Activated T-helper 1 cell treated with Interleukin-2 at 50 U/mL for 16 hours (primary cell): ENCODE data around the gene SRP14.
A peak's percentile ranks its signal among the peaks of the same experiment; 100 is the strongest.
"Not testable (repeated sequence)": the region's sequence is repeated elsewhere in the genome, so short reads cannot be mapped to it uniquely, and the experiment has no call there.

Source experiments
- DNase-seq: peaks from one replicate; pipeline ENCODE4 v3.0.0-alpha.2; 2020; ENCODE audit warnings: low read depth

Gene SRP14

DNA sequence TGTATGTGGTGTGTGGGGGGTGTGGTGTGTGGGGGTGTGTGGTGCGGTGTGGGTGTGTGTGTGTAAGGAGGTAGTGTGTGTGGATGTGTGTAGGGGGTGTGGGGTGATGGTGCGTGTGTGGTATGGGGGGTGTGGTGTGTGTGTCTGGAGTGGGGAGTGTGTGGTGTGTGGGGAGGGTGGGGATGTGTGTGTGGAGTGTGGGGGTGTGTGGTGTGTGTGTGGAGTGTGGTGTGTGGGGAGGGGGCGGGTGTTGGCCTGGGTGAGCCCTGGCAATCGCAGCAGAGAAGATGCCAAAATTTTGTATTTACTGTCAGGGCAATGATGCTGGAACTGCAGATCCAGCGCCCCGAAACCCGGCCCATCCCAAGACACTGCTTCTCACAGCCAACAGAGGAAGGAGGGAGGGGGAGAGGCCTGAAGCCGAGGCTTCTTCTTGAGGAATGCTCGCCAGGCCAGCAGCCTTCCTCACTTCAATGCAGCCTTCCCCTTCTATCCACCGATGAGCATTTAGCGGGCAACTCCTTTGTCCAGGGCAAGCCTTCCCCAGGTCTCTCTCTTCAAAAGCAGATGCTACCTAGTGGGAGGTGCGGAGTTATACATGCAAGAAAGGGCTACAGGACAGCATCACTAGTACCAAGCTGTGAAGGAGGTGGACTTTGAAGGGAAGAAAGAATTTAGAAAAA is 11.9 kb upstream of the SRP14 start:
- no peak for DNase-seq

DNA sequence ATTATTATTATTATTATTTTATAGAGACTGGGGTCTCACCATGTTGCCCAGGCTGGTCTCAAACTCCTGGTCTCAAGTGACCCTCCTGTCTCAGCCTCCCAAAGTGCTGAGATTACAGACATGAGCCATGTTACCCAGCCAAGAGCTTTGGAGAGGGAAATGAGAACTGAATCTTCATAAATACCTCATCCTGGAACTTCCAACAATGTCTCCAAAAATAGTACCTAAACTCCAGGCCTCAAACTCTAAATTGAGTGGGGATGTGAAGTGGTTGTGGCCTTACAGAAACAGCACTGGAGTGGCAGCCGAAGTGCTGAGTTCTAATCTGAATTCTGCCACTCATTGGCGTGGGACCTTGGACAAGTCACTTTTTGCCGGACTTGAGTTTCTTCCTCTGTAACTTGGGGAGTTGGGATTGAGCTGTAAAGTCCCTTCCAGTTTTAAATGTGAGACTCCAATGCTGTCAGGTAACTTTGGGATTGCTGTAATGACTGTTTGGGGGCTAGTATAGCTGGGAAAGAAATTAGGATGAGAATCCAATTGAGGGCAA is 10.0 kb upstream of the SRP14 start:
- no peak for DNase-seq

DNA sequence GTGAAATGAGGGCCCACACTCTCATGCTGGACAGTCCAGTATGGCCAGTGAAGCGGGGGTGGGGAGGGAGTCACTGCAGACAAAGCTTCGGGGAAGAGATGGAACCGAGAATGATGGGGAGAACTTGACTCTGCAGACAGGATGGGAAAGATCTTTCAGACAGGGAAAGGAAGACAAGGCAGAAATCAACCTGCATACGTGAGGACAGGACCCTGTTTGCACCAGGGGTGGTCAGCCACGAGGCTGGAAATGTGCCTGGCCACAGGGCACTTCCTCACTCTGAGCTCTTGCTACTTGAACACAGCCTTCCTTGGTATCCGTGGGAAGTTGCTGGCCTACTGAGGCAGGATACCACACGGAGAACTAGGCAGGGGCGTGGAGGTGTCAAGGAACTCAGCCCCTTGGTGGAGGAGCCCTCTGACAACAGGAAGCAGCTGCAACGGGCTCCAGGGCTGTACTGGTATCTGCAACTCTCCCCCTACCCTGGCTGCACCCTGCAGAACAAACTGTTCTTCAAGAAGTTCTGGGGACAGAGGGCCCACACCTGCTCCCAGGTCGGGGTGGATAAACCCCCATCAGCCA is 9.3 kb upstream of the SRP14 start:
- DNase-seq, result no peak

DNA sequence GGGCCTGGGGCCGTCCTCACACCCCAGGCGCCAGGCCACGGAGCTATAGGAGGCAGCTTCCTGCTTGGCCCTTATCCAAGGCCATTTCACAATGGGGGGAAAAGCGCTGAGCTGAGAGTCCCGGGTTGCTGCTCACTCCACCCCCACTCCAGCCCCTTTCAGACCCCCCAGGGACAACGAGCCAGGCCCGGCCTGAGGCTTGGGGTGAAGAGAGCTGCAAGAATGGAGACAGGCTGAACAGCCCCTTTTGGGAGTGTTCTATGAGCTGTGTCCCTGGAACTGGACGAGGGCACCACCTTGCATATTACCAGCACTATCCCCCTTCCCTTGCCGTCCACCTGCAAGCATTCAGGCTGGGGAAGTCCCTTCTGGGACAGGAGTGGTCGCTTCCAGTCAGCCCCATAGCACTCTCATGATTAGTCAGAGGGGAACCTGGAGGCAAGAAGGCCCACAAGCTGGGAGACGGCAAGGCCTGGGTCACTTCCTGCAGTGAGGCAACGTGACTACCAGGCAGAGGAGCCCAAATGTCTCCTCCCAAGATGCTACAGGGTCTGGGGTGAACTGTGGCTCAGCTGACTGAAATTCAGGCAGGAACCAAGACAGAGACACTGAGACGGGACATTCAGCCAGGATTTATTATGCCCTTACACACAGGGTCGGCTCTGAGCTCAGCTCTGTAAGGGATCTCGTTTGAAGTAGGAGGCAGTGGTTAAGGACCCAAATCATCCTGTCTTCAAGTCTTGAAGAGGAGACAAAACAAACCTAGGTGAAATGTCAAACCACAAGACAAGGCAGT is 8.6 kb upstream of the SRP14 start:
- peak; percentile 31 for DNase-seq

- no peak for DNase-seq
Measured at GRCh38 chr15:40046721-40047414, 7.9 kb upstream of the SRP14 start.

- DNase-seq, result no peak
Measured at GRCh38 chr15:40045572-40046217, 6.7 kb upstream of the SRP14 start.

DNA sequence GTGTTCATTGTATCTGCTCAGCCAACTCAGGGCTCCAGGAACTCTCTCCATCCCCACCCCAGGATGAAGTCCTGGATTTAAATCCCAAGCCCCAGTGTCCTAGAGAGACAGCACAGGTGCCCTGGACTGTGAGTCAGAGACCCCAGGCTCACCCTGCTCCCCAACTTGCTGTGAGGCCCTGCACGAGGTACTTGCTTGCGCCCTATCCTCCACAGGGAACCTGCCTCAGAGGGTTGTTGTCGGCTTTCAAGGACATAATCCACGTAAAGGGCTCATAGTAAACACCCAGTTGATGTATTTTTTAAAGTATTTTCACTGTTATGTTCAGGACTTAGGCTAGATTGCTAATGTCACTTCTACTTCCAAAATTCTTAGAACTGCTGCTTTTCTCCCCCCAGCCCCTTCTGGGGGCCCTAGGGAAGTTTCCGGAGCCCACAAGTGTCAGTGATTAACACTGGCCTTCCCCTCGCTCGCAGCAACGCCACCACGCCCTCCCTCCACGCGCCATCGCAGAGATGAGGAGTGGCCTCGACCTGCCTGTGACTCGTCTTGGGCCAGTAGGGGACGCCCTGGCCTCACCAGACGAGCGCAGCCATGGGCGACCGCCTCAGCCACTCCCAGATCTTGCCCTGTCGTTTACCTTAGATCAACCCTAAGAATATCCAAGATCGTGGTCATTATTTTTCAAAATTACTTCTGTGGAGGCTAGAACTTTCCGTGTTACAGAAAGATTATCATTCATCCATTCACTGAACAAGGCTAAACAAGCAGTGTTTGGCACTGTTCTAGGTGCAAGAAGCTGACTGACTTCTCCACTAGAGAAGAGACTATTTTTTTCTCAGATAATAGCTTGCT is 6.0 kb upstream of the SRP14 start:
- peak; percentile 71 for DNase-seq

GRCh38 chr15:40043927-40044716 is 5.1 kb upstream of the SRP14 start:
- DNase-seq, result no peak

DNA sequence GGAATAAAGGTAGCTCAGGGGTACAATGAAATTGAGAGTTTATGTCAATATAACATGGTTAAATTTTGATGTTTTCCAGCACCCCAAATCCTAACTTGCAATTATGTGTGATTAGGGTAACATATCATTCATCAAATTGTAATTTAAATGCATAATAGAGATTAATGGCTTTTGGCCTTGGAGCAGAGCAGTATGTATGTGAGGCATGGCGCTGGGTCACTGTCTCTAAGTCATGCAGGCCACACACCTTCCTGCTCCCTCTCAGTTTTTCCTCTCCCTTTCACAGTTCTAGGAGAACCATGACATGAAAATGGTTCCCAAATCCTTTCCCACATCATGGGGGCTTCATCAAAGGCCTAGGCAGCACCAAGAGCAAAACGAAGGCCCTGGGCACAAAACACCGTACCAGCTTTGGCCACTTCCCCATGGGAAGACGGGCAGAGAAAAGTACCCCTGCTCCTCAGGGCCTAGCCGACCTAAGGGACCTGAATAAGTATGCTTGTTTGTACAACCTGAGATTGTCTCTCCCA is 3.9 kb upstream of the SRP14 start:
- DNase-seq, result no peak

GRCh38 chr15:40040770-40041169 is 1.8 kb upstream of the SRP14 start:
- no peak for DNase-seq

- DNase-seq, result no peak
Measured at GRCh38 chr15:40040293-40040635, 1.3 kb upstream of the SRP14 start.

GRCh38 chr15:40038275-40038637 is 725 bp downstream of the SRP14 start:
- DNase-seq, result no peak

DNA sequence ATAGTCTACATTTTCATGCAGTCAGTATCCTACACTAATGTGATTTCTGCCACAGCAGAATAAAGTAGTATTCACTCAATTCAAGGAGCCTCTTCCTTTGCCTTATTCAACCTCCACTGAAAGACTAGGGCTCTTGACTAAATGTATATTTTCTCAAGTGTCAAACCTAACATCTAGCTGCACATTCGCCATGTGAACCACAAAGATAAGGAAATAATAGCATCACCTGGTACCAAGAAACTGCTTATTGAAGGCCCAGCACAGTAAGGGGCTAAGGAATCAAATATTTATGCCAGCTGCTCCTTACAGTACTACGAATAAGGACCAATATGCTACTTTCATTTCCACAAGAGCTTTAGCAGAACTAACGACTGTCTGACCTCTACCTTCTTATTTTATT is 1.3 kb downstream of the SRP14 start:
- no peak for DNase-seq

GRCh38 chr15:40035182-40035581 is 3.8 kb downstream of the SRP14 start:
- DNase-seq, result not testable (repeated sequence)

- DNase-seq, result no peak
Measured at GRCh38 chr15:40034186-40034946, 4.6 kb downstream of the SRP14 start.

- DNase-seq, result no peak
Measured at GRCh38 chr15:40032125-40032839, 6.7 kb downstream of the SRP14 start.

- DNase-seq, result no peak
Measured at GRCh38 chr15:40031300-40031699, 7.7 kb downstream of the SRP14 start.
